GM06990 (cell line): Measurements from ENCODE around the gene NEB.

Experiments
- DNase-seq: peaks from one replicate; pipeline ENCODE4 v3.0.0-alpha.2; 2011; ENCODE audit not compliant: insufficient read length; ENCODE audit errors: extremely low read depth
- H3K27me3 ChIP-seq: replicated peaks from 2 replicates; pipeline ENCODE4 v1.6.0; 2011; ENCODE audit warnings: low read length; ENCODE audit not compliant: control insufficient read depth, insufficient read depth
- H3K36me3 ChIP-seq: 2 replicates; pipeline ENCODE4 v1.5.1; 2011; ENCODE audit warnings: low read length; ENCODE audit not compliant: control insufficient read depth, insufficient read depth
- H3K4me3 ChIP-seq: replicated peaks from 2 replicates; pipeline ENCODE4 v1.5.1; 2011; ENCODE audit warnings: low read depth, mild to moderate bottlenecking, control low read depth, low read length
- TF ChIP-seq, protein P1 (sequence below): IDR thresholded peaks from 2 replicates; pipeline ENCODE4 v1.5.1; 2011; ENCODE audit warnings: low read length, control low read depth, mild to moderate bottlenecking, inconsistent platforms; ENCODE audit not compliant: insufficient read depth, poor library complexity, severe bottlenecking

NEB gene

DNA sequence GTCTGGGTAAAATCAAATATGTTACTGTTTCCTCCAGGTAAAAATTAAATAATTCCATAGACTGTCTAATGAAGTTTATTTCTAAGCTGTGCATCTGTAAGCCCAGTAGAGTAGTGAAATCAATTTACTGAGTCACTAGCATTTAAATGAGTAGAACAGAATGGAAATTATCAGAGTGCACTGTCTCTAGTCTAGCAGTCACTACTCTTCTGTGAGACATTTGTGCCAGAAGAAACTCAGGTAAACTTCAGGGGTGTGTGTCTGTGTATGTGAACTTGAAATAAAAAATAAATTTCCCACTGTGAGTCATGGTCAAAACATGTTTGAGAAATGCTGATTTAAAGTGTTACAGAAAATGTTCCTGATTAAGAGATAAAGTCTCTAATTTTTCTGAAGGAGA lies 178.2 kb downstream of the NEB start:
- TF ChIP-seq, protein P1, sequence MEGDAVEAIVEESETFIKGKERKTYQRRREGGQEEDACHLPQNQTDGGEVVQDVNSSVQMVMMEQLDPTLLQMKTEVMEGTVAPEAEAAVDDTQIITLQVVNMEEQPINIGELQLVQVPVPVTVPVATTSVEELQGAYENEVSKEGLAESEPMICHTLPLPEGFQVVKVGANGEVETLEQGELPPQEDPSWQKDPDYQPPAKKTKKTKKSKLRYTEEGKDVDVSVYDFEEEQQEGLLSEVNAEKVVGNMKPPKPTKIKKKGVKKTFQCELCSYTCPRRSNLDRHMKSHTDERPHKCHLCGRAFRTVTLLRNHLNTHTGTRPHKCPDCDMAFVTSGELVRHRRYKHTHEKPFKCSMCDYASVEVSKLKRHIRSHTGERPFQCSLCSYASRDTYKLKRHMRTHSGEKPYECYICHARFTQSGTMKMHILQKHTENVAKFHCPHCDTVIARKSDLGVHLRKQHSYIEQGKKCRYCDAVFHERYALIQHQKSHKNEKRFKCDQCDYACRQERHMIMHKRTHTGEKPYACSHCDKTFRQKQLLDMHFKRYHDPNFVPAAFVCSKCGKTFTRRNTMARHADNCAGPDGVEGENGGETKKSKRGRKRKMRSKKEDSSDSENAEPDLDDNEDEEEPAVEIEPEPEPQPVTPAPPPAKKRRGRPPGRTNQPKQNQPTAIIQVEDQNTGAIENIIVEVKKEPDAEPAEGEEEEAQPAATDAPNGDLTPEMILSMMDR = no peak
- Histone ChIP-seq H3K4me3 (no peak overlapping the region), H3K27me3 (no peaks in the 10 kb centered on the region), H3K36me3 (no peaks in the 10 kb centered on the region)
- DNase-seq = no peak

DNA sequence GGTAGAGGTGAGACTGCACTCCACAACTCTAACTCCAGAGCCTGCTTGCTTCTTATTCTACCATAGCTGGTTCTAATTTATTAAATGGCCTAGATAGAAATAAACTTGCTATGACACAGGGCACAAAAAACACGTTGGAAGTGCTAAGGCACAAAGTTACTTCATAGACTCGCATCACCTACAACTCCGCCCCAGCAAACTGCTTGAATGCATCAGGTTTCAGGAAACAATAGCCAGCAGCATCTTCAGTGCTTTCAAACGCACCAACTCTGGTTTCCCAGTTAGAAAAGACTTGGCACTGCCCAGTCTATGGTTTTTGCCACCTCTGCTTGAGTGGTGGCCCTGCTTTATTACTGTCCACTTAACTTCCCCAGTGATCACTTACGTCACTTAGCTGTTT lies 182.0 kb downstream of the NEB start:
- no peak overlapping the region for H3K4me3 ChIP-seq
- no peaks in the 10 kb centered on the region for H3K36me3 ChIP-seq
- no peak for DNase-seq
- no peaks in the 10 kb centered on the region for H3K27me3 ChIP-seq
- TF ChIP-seq, protein P1 = no peak

DNA sequence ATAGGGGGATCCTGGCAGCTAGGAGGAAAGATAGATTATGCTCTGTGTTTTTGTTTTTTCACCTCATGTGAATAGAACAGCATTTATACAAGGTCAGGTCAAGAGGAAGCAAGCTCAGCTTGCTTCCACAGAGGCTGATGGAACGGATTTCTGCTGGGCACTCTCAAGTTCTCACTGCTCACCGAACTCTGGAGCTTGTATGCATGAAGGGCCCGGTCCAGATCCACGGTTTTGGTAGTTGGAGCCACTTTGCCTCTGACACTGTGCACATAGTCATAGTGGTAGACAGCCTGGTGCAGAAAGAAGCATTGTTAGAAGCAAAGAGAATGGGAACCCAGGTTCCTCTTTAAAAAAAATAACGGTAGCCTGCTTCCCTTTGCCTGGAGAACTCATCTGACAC lies 182.7 kb downstream of the NEB start:
- TF ChIP-seq, protein P1 = no peak
- Histone ChIP-seq H3K4me3 (no peak overlapping the region), H3K36me3 (no peaks in the 10 kb centered on the region), H3K27me3 (no peaks in the 10 kb centered on the region)
- DNase-seq = no peak

DNA sequence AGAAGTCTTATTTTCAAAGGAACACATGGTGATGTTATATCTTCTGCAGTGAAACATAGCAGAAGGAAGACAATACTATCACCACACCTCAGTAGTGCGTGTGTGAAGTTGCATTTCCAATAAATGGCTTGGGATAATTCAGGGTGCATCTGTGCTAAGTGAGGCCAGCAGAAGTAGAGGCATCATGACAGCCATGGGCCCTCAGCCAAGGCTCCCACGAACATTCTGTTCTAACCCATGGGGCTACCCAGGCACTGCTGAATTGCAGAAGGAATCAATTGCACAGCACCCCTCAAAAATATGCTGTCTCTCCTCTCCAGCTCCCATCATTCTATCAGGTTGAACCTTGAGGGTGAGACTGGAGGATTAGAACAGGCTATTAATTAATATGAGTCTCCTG lies 185.1 kb downstream of the NEB start:
- Histone ChIP-seq H3K27me3 (no peaks in the 10 kb centered on the region), H3K4me3 (no peak overlapping the region), H3K36me3 (no peaks in the 10 kb centered on the region)
- TF ChIP-seq, protein P1 = no peak
- DNase-seq = no peak

DNA sequence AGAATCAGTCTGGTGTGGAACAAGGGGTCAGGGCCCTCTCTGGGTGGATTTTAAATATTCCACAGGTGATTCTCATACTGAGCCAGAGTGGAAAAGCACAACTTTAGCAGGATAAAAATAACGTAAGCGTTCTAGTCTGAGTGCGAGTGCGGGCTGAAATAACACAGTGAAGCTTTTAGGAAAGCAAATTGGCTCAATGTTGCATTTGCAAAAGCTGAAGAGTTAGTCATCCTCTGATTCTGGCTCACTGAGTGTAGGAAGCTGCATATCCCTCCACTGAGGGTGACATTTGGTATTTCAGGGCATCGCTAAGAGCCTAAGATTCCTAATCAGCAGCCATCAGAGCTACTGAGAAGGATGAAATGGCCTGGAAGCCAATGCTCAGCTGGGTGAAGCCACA lies 189.8 kb downstream of the NEB start:
- no peaks in the 10 kb centered on the region; the same call in 1 of the 2 replicates for H3K27me3 ChIP-seq
- TF ChIP-seq, protein P1 = no peak
- no peak for DNase-seq
- no peaks in the 10 kb centered on the region for H3K36me3 ChIP-seq
- no peak overlapping the region for H3K4me3 ChIP-seq

DNA sequence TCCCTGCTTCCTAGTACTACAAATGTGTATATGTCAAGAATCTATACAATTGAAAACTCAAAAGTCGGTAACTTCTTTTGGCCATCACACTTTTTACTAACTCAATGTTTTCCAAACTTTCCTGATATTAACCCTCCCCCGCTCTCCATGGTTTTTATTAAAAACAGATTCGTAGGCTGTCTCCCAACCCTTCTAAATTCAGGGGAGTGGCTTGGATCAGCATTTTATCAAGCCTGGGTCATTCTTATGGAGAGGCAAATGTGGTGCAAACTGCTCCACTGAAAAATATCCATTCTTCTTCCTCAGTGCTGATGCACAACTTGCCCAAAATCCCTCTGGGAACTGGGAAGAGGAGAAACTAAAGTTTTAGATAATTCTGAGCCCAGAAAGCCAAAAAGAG lies 190.4 kb downstream of the NEB start:
- H3K36me3 ChIP-seq = no peaks in the 10 kb centered on the region

More for the DNA sequence above, 190.4 kb downstream of the NEB start:
- Histone ChIP-seq H3K27me3 (no peaks in the 10 kb centered on the region; the same call in 1 of the 2 replicates), H3K4me3 (no peak overlapping the region)
- DNase-seq = no peak
- TF ChIP-seq, protein P1 = no peak
